Esophagus squamous epithelium (tissue), 5 donors: Measurements from ENCODE around the gene IZUMO1R. TPM values are rescaled to one million over a fixed set of nuclear protein-coding genes. Genes with fewer than 3 reads are reported as not detected.
"Not testable (repeated sequence)": the region's sequence is repeated elsewhere in the genome, so short reads cannot be mapped to it uniquely, and the experiment has no call there.

ENCODE experiments used
- DNase-seq: peaks from one replicate; lab custom pipeline; 2025; lab: John Stamatoyannopoulos, UW
- H3K27ac ChIP-seq, 4 donors: fragments of 200-600 bp; sonication (generic); one replicate each; pipeline ENCODE4 v1.5.1; 2016 to 2019; ENCODE audit warnings: mild to moderate bottlenecking in 1 of 4
- H3K27me3 ChIP-seq, 4 donors: fragments of 200-600 bp; sonication (generic); 1 replicate in 3 of 4; 2 replicates in 1 of 4; pipeline versions ENCODE4 v1.5.1 to v1.6.0; 2017 to 2021; ENCODE audit warnings: antibody characterized with exemption in 1 of 4
- H3K36me3 ChIP-seq, 3 donors: fragments of 200-600 bp; sonication (generic); one replicate each; pipeline ENCODE4 v1.5.1; 2016 to 2019
- H3K4me1 ChIP-seq, 3 donors: fragments of 200-600 bp; sonication (generic); one replicate each; pipeline ENCODE4 v1.5.1; 2017 to 2019
- H3K4me3 ChIP-seq, 4 donors: fragments of 200-600 bp; sonication (generic); 1 replicate in 3 of 4; 2 replicates in 1 of 4; pipeline ENCODE4 v1.5.1; 2016 to 2019; ENCODE audit warnings: mild to moderate bottlenecking in 2 of 4, moderate library complexity in 1 of 4
- H3K9me3 ChIP-seq, 3 donors: fragments of 200-600 bp; sonication (generic); one replicate each; pipeline ENCODE4 v1.5.1; 2016 to 2019
- CTCF ChIP-seq, 6 experiments: fragments of 450-650 bp in 4 of 6; fragments of 200-600 bp in 2 of 6; sonication (generic) in 2 of 6; IDR thresholded peaks; one replicate each; pipeline ENCODE4 v1.5.1; 2016 to 2019; ENCODE audit warnings: antibody characterized with exemption in 6 of 6, mild to moderate bottlenecking in 4 of 6, moderate library complexity in 4 of 6
- POLR2A ChIP-seq, 4 donors: fragments of 450-650 bp; IDR thresholded peaks; one replicate each; pipeline ENCODE4 v1.6.1; 2017; ENCODE audit warnings: antibody characterized with exemption in 4 of 4, mild to moderate bottlenecking in 4 of 4, moderate library complexity in 3 of 4
- WGBS, 2 donors: methylation state at CpG; one replicate each; pipeline ENCODE4 v1.1.5; 2018; 5-methylcytosine and 5-hydroxymethylcytosine counted together
- intact Hi-C: fragments of 100-400 bp; cut with DNase I; formaldehyde crosslinking; loops from one replicate; pipeline ENCODE4 v1.15.0; 2022
- total RNA-seq, 4 donors: library from RNA; depleted of rRNA; stranded (reverse); fragments of >200 nt; gene quantifications; one replicate each; pipeline ENCODE4 v1.1.0, GENCODE V29; 2016
- donor health status: DM: yes; HTN: yes; CAD: no.

IZUMO1R gene
- total RNA-seq, 4 donors from 2014 or later, result not detected

DNA sequence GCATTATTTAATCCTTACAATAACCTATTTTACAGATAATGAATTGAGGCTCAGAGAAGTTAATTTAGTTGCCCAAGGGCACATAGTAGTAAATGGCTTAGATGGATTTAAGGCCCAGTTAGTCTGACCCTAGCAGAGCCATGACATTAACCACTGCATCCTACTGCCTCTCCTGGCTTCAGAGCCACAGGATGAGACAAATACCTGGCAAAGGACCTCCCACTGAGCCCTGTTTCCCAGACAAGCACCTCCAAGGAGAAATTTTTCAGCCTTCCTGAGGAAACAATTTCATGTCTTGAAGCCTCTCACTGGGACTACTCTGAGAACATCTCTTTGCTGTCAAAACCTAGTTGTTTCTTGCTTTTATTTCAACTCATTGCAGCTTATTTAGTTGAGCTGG lies 28.4 kb downstream of the IZUMO1R start:
- intact Hi-C loops, result no loop called here
- no peaks in the 10 kb centered on the region for H3K36me3 ChIP-seq
- TF ChIP-seq POLR2A (IDR thresholded peaks at IDR 0.05) (no peak), CTCF (IDR thresholded peaks at IDR 0.05) (no peak)

DNA sequence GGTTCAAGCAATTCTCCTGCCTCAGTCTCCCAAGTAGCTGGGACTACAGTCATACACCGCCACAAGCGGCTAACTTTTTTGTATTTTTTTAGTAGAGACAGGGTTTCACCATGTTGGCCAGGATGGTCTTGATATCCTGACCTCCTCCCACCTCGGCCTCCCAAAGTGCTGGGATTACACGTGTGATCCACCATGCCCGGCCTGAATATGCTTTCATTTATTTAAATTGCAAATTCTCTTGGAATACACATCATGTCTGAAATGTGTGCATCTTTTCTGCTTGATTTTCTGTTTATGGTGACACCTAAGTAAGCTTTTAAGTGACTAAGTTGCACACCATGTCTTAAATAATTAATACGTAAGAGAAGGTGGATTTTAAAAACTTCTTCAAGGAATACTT lies 31.7 kb downstream of the IZUMO1R start:
- H3K4me3 ChIP-seq, result no peak overlapping the region
- H3K9me3 ChIP-seq, result no peaks in the 10 kb centered on the region
- no peak for TF ChIP-seq CTCF (IDR thresholded peaks at IDR 0.05)
- no peak for TF ChIP-seq POLR2A (IDR thresholded peaks at IDR 0.05)
- no peaks in the 10 kb centered on the region for H3K36me3 ChIP-seq
- H3K27ac ChIP-seq, result no peak overlapping the region
- intact Hi-C loops, result no loop called here
- no peak for DNase-seq
- WGBS, 2 donors, result 83 to 92% methylated on average over 6 of the region's 6 CpGs
- no peaks in the 10 kb centered on the region for H3K27me3 ChIP-seq
- peaks cover 0 to under 1% (median 0%) of the 10 kb centered on the region in 3 donors for H3K4me1 ChIP-seq

More for the DNA sequence above, 28.4 kb downstream of the IZUMO1R start:
- DNase-seq, result no peak
- H3K4me1 ChIP-seq, result peaks cover 0 to 8% (median 0%) of the 10 kb centered on the region in 3 donors
- no peaks in the 10 kb centered on the region for H3K9me3 ChIP-seq
- no peak overlapping the region for H3K27ac ChIP-seq
- no peaks in the 10 kb centered on the region for H3K27me3 ChIP-seq
- no peak overlapping the region for H3K4me3 ChIP-seq

DNA sequence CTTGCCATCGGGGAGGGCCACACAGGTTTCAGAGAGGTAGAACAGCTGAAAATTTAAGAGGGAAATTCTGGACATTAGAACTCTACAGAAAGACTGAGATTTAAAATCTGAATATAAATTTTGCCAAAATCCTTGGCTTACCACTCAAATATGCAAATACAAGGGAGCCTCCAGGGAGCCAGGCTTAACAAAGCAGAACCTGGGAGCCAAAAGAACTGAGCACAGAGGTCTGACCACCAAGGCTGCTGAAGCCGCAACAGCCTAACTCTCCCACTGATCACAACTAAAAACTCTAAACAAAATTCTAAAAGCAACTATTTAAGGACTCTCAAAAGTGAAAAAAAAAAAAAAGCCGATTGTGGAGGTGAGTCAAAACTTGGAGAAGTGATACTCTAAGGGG lies 34.3 kb downstream of the IZUMO1R start:
- 74 to 84% methylated on average over 3 of the region's 3 CpGs for WGBS, 2 donors
- H3K36me3 ChIP-seq, result no peaks in the 10 kb centered on the region
- H3K4me1 ChIP-seq, result no peaks in the 10 kb centered on the region
- H3K9me3 ChIP-seq, result no peaks in the 10 kb centered on the region
- intact Hi-C loops, result no loop called here
- no peak for DNase-seq
- no peaks in the 10 kb centered on the region for H3K27me3 ChIP-seq
- no peak overlapping the region for H3K4me3 ChIP-seq
- H3K27ac ChIP-seq, result no peak overlapping the region
- TF ChIP-seq CTCF (IDR thresholded peaks at IDR 0.05) (no peak), POLR2A (IDR thresholded peaks at IDR 0.05) (no peak)

DNA sequence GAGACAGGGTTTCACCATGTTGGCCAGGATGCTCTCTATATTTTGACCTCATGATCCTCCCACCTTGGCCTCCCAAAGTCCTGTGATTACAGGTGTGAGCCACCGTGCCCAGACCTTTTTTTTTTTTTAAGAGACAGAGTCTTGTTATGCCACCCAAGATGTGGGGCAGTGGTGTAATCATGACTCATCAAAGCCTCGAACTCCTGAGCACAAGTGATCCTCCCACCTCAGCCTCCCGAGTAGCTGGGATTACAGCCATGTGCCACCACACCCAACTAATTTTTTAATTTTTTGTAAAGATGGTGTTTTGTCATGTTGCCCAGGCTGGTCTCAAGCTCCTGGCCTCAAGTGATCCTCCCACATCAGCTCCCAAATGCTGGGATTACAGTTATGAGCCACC lies 37.9 kb downstream of the IZUMO1R start:
- no peak for DNase-seq
- no peak overlapping the region for H3K4me3 ChIP-seq
- intact Hi-C loops, result no loop called here
- no peaks in the 10 kb centered on the region for H3K9me3 ChIP-seq
- no peaks in the 10 kb centered on the region for H3K27me3 ChIP-seq
- no peaks in the 10 kb centered on the region for H3K36me3 ChIP-seq
- H3K4me1 ChIP-seq, result no peaks in the 10 kb centered on the region
- no peak overlapping the region for H3K27ac ChIP-seq
- WGBS, 2 donors, result 47 to 49% methylated on average over 3 of the region's 3 CpGs
- TF ChIP-seq POLR2A (IDR thresholded peaks at IDR 0.05) (no peak), CTCF (IDR thresholded peaks at IDR 0.05) (no peak)

DNA sequence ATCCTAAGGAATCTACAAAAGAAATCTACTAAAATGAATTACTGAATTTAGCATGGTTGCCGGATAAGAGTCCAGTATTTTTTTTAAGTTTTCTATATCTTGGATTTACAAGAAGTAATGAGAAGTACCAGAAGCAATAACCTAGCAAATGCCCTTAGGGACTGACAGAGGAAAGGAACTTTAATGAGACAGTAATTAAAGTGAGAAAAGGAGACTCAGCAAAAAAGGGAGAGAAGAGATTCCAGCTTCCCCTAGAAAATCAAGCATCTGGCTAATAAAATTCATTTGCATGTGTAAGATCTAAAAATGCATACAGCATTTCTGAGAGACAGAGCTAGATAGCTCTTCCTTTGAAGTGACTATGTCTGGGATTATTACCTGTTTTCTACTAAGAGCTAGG lies 39.1 kb downstream of the IZUMO1R start:
- WGBS, 2 donors, result 86 to 91% methylated on average over 1 of the region's 1 CpG

DNA sequence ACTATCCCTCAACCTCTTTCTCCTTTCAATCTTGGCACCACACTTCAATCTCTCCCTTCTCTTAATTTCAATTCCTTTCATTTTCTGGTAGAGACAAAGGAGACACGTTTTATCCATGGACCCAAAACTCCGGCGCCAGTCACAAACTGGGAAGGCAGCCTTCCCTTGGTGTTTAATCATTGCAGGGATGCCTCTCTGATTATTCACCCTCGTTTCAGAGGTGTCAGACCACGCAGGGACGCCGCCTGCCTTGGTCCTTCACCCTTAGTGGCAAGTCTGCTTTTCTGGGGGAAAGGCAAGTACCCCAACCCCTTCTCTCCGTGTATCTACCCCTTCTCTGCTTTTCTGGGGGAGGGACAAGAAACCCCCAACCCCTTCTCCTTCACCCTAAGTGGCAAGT lies 41.9 kb downstream of the IZUMO1R start:
- DNase-seq, H3K27ac ChIP-seq, H3K9me3 ChIP-seq, intact Hi-C loops, H3K27me3 ChIP-seq, H3K4me3 ChIP-seq, H3K36me3 ChIP-seq, H3K4me1 ChIP-seq: not testable (repeated sequence)
- 70 to 79% methylated on average over 8 of the region's 8 CpGs for WGBS, 2 donors

More for the DNA sequence above, 39.1 kb downstream of the IZUMO1R start:
- no peaks in the 10 kb centered on the region for H3K4me1 ChIP-seq
- no peaks in the 10 kb centered on the region for H3K27me3 ChIP-seq
- no peak overlapping the region for H3K4me3 ChIP-seq
- DNase-seq, result no peak
- intact Hi-C loops, result no loop called here
- no peaks in the 10 kb centered on the region for H3K36me3 ChIP-seq
- no peak for TF ChIP-seq POLR2A (IDR thresholded peaks at IDR 0.05)
- TF ChIP-seq CTCF (IDR thresholded peaks at IDR 0.05), result no peak
- no peaks in the 10 kb centered on the region for H3K9me3 ChIP-seq
- no peak overlapping the region for H3K27ac ChIP-seq

DNA sequence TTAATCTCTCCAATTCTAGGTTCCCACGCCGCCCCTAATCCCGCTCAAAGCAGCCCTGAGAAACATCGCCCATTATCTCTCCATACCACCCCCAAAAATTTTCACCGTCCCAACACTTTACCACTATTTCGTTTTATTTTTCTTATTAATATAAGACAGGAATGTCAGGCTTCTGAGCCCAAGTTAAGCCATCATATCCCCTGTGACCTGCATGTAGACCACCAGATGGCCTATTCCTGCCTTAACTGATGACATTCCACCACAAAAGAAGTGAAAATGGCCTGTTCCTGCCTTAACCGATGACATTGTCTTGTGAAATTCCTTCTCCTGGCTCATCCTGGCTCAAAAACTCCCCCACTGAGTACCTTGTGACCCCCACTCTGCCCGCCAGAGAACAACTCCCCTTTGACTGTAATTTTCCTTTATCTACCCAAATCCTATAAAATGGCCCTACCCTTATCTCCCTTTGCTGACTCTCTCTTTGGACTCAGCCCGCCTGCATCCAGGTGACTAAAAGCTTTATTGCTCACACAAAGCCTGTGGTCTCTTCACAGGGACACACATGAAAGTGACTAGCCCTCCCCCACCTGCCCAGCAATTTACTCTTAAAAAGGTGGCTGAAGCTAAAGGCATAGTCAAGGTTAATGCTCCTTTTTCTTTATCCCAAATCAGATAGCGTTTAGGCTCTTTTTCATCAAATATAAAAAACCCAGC lies 46.6 kb downstream of the IZUMO1R start:
- H3K27me3 ChIP-seq, H3K27ac ChIP-seq, H3K4me1 ChIP-seq, H3K4me3 ChIP-seq, H3K9me3 ChIP-seq, H3K36me3 ChIP-seq, DNase-seq, intact Hi-C loops: not testable (repeated sequence)
- WGBS, 2 donors, result 80 to 87% methylated on average over 8 to 10 of the region's 10 CpGs
